Measurements from ENCODE around the gene TRHDE. TPM values are rescaled to one million over a fixed set of nuclear protein-coding genes. Genes with fewer than 3 reads are reported as not detected.

The TRHDE gene
- total RNA-seq, 1 experiment from 2014 or later, result 1.9 TPM

- ChIA-PET POLR2A (no interaction called here), CTCF (no interaction called here)
- no peak for ATAC-seq
- no peaks in the 10 kb centered on the region for H3K36me3 ChIP-seq (ENCODE audit: control insufficient read depth, insufficient read depth, low read length)
- intact Hi-C loops (cut with micrococcal nuclease; ENCODE audit: unreplicated experiment), result no loop called here
- DNase-seq (ENCODE audit: low read depth, low spot score), result no peak
- H3K27me3 ChIP-seq (ENCODE audit: control insufficient read depth, insufficient read depth, low read length), result no peaks in the 10 kb centered on the region
- BruUV-seq (replicated peaks), result no TSS peak
- H3K4me3 ChIP-seq (ENCODE audit: low read depth in 2 of 2, low read length in 2 of 2), result no peak overlapping the region
- no peak overlapping the region for H3K27ac ChIP-seq (ENCODE audit: low read length)
- TF ChIP-seq, protein P1, sequence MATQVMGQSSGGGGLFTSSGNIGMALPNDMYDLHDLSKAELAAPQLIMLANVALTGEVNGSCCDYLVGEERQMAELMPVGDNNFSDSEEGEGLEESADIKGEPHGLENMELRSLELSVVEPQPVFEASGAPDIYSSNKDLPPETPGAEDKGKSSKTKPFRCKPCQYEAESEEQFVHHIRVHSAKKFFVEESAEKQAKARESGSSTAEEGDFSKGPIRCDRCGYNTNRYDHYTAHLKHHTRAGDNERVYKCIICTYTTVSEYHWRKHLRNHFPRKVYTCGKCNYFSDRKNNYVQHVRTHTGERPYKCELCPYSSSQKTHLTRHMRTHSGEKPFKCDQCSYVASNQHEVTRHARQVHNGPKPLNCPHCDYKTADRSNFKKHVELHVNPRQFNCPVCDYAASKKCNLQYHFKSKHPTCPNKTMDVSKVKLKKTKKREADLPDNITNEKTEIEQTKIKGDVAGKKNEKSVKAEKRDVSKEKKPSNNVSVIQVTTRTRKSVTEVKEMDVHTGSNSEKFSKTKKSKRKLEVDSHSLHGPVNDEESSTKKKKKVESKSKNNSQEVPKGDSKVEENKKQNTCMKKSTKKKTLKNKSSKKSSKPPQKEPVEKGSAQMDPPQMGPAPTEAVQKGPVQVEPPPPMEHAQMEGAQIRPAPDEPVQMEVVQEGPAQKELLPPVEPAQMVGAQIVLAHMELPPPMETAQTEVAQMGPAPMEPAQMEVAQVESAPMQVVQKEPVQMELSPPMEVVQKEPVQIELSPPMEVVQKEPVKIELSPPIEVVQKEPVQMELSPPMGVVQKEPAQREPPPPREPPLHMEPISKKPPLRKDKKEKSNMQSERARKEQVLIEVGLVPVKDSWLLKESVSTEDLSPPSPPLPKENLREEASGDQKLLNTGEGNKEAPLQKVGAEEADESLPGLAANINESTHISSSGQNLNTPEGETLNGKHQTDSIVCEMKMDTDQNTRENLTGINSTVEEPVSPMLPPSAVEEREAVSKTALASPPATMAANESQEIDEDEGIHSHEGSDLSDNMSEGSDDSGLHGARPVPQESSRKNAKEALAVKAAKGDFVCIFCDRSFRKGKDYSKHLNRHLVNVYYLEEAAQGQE (IDR thresholded peaks at IDR 0.05; ENCODE audit: insufficient read depth in 1 of 2, low read depth in 2 of 2, low read length in 1 of 2), result no peak
- no peak for TF ChIP-seq TCF7L2 (IDR thresholded peaks at IDR 0.05; ENCODE audit: low read depth, low read length)
- no peak for TF ChIP-seq SIN3A (IDR thresholded peaks at IDR 0.05; ENCODE audit: borderline replicate concordance, insufficient read depth, low read depth, low read length)
- TF ChIP-seq, protein P2, sequence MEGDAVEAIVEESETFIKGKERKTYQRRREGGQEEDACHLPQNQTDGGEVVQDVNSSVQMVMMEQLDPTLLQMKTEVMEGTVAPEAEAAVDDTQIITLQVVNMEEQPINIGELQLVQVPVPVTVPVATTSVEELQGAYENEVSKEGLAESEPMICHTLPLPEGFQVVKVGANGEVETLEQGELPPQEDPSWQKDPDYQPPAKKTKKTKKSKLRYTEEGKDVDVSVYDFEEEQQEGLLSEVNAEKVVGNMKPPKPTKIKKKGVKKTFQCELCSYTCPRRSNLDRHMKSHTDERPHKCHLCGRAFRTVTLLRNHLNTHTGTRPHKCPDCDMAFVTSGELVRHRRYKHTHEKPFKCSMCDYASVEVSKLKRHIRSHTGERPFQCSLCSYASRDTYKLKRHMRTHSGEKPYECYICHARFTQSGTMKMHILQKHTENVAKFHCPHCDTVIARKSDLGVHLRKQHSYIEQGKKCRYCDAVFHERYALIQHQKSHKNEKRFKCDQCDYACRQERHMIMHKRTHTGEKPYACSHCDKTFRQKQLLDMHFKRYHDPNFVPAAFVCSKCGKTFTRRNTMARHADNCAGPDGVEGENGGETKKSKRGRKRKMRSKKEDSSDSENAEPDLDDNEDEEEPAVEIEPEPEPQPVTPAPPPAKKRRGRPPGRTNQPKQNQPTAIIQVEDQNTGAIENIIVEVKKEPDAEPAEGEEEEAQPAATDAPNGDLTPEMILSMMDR (IDR thresholded peaks at IDR 0.05), result peak; percentile 13; the same call in 1 of the 2 replicates
- no peak for TF ChIP-seq POLR2AphosphoS5 (IDR thresholded peaks at IDR 0.05; ENCODE audit: low read depth, low read length)
- H3K9me3 ChIP-seq (ENCODE audit: control insufficient read depth, insufficient read depth, low read depth, low read length), result no peaks in the 10 kb centered on the region
- in situ Hi-C loops (cut with HindIII; ENCODE audit: low pct_unique_long_range_greater_than_20kb, low sequenced_read_pairs), result no loop called here
- no peaks in the 10 kb centered on the region for H3K4me1 ChIP-seq (ENCODE audit: control insufficient read depth, insufficient read depth, low read length)
These were observed 200.2 kb downstream of the TRHDE start for GRCh38 chr12:72472350-72472749.

GRCh38 chr12:72476301-72476700 lies 204.1 kb downstream of the TRHDE start:
- H3K4me1 ChIP-seq (ENCODE audit: control insufficient read depth, insufficient read depth, low read length), result no peaks in the 10 kb centered on the region
- POLR2A ChIA-PET, result no interaction called here
- CTCF ChIA-PET, result no interaction called here
- TF ChIP-seq, protein P2 (IDR thresholded peaks at IDR 0.05), result no peak
- H3K36me3 ChIP-seq (ENCODE audit: control insufficient read depth, insufficient read depth, low read length), result no peaks in the 10 kb centered on the region
- no peaks in the 10 kb centered on the region for H3K9me3 ChIP-seq (ENCODE audit: control insufficient read depth, insufficient read depth, low read depth, low read length)
- no peaks in the 10 kb centered on the region for H3K27me3 ChIP-seq (ENCODE audit: control insufficient read depth, insufficient read depth, low read length)
- H3K4me3 ChIP-seq (ENCODE audit: low read depth in 2 of 2, low read length in 2 of 2), result no peak overlapping the region
- H3K27ac ChIP-seq (ENCODE audit: low read length), result no peak overlapping the region
- DNase-seq (ENCODE audit: low read depth, low spot score), result no peak
- in situ Hi-C loops (cut with HindIII; ENCODE audit: low pct_unique_long_range_greater_than_20kb, low sequenced_read_pairs) (no loop called here), intact Hi-C loops (cut with micrococcal nuclease; ENCODE audit: unreplicated experiment) (no loop called here)
- no peak for ATAC-seq
- BruUV-seq (replicated peaks), result no TSS peak

Data from Panc1 (cell line).